Fibroblast of peridontal ligament (primary cell): ENCODE data around the gene CCDC170.

Experiments
- DNase-seq: peaks from one replicate; pipeline ENCODE4 v3.0.0-alpha.2; 2010; ENCODE audit errors: extremely low read depth

The CCDC170 gene

DNA sequence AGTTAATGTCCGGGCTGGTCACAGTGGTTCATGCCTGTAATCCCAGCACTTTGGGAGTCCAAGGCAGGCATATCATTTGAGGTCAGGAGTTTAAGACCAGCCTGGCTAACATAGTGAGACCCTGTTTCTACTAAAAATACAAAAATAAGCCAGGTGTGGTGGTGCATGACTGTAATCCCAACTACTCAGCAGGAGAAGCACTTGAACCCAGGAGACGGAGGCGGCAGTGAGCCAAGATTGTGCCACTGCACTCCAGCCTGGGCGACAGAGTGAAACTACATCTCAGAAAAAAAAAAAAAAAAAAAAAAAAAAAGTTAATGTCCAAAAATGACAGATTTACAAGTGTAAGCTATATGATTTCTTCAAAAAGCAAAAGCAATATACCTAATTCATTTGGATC, 124.9 kb downstream of the CCDC170 start:
- DNase-seq: no peak

DNA sequence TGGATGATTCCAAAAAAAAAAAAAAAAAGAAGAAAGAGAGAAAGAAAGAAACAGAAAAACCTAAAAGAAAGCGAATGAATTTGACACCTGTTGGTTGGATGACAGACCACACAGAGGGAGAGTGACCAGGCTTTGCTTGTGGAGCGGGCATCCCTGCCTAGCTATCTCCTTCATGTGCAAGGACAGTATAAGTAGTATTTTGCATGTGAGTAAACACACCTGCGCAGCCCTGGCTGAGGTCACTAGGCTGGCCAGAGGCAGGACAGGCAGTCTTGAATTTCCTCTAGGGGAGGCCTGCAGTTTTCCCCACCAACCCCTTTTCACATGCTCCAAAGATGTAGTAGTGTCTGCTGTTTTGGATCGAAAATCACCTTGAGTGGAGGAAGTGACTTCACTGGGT, 126.4 kb downstream of the CCDC170 start:
- DNase-seq: no peak

DNA sequence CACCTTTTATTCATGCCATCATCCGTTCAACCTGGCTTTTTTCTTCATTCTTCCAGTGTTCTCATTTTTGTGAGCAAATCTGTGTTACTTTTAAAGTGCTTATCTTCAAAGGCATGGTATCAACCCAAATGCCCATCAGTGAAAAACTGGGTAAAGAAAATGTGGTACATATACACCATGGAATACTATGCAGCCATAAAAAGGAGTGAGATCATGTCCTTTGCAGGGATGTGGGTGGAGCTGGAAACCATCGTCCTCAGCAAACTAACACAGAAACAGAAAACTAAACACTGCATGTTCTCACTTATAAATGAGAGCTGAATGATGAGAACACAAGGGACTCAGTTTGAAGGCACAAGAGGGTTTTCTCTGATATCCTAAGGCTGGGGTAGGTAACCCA, 130.3 kb downstream of the CCDC170 start:
- no peak for DNase-seq

DNA sequence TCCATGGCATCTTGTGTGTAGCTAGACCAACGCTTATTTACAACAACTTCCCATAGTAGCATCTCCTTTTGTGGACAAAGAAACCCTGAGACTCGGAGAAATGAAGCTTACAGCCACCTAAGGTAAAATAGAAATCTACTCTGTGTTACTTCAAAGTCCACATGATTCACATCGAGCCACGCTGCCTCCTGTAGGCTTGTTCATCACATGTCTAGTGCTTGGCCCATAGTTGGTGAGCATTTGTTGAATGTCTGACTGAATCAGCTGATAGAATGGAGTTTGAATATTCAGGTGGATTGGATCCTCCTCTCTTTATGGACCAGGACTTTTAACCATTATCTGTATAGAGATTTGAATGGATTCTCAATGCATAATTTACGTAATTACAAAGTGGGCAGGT, 130.7 kb downstream of the CCDC170 start:
- no peak for DNase-seq

GRCh38 chr6:151624900-151625536, 131.2 kb downstream of the CCDC170 start:
- no peak for DNase-seq

DNA sequence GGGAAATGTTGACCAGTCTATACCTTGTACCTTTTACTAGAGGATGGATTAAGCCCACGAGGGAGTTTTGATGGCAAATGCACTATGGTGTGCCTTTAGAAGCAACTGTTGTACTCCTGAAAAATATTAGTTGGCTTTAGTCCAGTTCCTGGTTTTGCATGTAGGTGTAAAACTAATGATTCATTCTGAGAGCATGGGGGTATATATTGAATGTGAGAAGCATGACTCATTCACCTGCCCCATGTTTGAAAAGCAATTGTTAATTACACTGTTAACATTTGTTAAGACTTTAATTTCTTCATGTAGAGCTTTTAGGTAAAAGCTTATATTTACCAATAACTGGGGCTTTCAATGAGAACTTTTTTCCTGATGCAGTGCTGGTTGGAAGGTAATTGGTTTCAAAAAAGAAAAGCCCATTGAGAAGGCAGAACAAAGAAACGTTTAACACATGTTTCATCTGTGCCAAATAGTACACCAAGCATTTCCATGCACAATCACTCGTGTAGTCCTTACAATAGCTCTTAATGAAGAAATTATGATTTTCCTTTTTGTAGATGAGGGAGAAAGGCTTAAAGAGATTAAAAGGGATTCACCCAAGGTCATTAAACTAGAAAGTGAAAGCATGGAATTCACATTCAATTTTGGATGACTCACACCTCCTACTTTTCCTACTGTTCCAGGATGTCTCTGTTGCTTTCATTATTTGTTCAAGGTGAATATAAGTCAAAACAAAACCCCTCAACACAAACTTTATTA, 134.1 kb downstream of the CCDC170 start:
- DNase-seq: peak; percentile 18

DNA sequence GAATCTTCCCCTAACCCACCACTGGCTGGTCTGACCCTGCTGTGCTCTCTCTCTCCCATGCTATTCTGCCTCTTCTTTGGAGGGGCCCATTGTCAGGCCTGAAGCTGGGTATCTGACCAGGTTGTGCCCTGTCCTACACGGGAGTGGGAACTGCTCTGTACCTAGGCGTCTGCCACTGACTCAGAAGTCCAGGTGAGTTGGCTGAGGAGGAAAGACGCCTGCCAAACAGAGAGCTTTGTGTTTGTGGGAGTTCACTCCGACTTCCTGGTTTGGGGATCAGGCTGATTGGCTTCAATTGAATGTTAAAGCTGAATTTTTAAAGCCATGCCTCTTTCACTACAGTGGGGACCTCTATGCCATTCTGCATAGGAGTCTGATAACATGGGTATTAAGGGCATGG, 136.0 kb downstream of the CCDC170 start:
- no peak for DNase-seq

- DNase-seq: peak; percentile 26
Observed at GRCh38 chr6:151630387-151630786, 136.6 kb downstream of the CCDC170 start.

DNA sequence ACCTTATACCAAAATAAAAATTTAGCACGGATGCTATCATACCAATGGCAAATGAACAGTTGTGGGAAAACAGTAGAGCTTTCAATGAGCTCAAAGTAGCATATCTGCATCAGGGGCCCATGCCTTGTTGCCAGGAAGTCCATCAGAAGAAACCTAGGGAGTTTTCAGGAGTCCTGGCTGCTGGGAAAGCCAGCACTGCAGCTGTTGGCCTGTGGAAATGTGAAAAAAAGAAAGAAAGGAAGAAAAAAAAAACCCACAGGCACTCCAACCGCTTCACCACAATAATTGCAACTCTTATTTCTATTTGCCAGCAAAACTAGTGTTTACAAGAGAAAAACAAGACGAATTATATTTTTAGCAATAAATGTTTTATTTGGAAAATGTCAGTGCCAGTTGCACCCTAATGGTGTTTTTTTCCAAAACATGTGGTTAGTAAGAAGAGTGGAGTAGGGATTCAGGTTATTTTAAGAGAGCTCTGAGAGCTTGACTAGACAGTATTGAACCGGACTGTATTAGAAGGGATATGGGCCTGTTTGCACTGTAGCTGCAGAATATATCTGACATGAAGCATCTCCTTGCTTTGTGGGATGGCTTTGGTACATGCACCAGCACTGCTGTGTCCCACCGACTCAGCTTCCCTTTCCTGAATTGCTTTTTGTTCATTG, 137.3 kb downstream of the CCDC170 start:
- peak; percentile 47 for DNase-seq

DNA sequence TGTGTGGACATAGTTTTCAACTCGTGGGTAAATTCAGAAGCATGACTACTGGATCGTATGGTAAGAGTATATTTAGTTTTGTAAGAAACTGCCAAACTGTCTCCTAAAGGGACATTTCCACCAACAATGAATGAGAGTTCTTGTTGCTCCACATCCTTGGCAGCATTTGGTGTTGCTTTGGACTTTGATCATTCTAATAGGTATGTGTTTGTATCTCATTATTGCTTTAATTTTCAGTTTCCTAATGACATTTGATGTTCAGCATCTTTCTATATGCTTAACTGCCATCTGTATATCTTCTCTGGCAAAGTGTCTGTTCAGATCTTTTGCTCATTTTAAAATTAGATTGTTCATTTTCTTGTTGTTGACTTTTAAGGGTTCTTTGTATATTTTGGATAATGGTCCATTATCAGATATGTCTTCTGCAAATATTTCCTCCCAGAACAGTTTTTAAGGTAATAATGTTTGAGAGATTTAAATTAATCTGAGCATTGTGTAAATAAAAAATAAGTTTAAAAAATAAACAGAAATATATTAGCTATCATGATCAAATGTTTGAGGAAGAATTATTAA, 138.7 kb downstream of the CCDC170 start:
- no peak for DNase-seq

DNA sequence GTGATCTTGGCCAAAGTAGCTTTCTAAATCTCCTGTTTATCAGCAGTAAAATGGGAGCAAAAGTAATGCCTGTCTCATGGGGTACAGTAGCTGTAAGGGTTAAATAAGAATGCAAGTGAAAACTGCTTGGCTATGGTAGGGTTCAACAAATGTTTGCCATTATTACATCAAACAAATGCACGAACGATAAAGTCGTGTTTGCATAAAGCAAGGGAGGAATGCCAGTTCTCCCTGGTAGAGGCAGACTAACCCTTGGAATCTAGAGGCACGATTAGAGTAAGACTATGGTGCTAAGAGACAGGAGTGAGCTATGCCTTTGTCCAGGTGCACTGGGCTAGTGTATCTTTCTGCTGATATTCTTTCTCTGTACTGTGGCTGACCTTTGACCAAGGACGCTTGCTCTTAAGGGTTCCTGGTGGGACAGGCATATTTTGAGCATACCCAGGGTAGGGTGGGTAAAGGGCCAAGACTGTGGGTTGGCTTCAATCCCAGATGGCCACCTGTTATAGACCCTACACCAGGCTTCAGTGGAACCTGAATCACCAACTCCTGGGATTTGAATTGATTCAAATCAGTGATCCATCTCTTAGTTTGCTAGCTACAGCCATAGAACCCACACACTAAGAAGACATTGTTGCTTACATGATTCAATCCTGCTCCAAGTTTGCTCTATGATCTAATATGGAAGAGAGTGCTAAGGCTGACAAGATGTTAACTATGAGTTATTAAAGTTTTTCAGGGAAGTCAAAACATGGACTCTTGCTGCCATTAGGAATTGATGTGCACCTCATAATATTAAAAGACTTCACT, 139.9 kb downstream of the CCDC170 start:
- DNase-seq: no peak

DNA sequence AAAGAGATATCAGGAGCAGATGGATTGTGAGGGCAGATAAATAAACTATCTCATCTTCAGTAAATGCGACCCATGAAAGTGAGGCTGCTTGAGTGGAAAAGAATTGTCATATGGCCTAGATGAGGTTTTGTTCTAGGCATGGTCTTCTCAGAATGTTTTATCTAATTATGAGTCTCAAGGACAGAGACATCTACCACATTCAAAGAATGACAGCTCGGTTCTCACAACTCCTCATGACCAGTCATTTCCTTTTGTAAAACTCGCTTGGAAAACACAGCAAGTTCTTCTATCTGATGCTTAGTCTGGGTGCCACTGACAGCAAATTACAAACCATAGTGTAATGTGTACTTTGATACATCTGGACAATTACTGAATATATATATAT, 140.5 kb downstream of the CCDC170 start:
- no peak for DNase-seq

DNA sequence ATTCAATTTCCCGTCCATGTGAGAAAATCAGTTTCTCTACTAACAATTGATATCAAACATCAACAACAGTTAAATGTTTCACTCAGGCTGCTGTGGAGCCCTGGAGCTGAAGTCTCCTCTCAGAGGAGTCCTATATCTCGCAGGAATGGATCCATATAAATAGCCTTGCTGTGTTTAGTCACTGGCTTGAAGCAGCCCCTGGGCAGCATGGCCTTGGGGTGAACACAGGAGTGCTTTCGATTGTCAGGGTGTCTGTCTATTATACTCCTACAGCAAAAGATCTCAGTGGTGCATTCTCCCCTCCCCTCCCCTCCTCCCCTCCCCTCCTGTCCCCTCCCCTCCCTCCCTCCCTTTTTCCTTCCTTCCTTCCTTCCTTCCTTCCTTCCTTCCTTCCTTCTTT, 141.9 kb downstream of the CCDC170 start:
- DNase-seq: no peak

- DNase-seq: no peak
Observed at GRCh38 chr6:151637814-151638213, 144.0 kb downstream of the CCDC170 start.

GRCh38 chr6:151639750-151640149, 145.9 kb downstream of the CCDC170 start:
- no peak for DNase-seq

- DNase-seq: no peak
Observed at GRCh38 chr6:151641028-151641427, 147.2 kb downstream of the CCDC170 start.

GRCh38 chr6:151647976-151648639, 154.3 kb downstream of the CCDC170 start:
- no peak for DNase-seq

- no peak for DNase-seq
Observed at GRCh38 chr6:151649835-151650234, 156.0 kb downstream of the CCDC170 start.

DNA sequence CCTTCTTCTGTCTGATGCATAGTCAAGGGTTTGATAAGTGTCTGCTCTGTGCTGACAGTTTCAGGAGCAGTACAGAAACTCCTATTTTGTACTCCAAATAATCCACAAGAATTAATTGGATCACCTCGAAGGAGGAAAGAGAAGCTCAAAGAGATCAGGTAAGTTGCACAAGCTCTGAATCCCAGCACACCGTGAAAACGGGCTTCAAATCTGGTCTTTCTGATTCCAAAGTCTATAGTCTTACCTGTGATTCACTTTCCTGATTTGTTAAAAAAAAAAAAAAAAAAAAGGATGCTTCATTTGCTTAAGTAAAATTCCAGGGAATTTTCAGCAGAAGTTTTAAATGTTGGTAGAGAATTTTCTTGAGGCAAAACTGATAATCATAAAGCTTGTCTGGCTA, 157.8 kb downstream of the CCDC170 start:
- DNase-seq: no peak

DNA sequence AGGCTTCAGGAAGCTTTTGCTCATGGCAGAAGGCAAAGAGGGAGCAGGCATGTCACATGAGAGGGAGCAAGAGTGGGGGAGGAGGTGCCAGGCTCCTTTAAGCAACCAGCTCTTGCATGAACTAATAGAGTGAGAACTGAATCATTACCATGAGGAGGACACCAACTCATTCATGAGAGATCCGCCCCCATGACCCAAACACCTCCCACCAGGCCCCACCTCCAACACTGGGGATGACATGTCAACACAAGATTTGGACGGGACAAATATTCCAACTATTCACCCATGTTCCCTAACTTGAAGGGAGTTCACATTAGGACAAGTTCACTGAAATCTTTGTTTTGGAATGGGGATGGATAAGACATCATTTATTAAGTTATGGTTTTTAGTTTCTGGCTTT, 158.5 kb downstream of the CCDC170 start:
- no peak for DNase-seq

- no peak for DNase-seq
Observed at GRCh38 chr6:151655099-151655498, 161.3 kb downstream of the CCDC170 start.
